ENCODE measurements around the gene STOML2.

The STOML2 gene

DNA sequence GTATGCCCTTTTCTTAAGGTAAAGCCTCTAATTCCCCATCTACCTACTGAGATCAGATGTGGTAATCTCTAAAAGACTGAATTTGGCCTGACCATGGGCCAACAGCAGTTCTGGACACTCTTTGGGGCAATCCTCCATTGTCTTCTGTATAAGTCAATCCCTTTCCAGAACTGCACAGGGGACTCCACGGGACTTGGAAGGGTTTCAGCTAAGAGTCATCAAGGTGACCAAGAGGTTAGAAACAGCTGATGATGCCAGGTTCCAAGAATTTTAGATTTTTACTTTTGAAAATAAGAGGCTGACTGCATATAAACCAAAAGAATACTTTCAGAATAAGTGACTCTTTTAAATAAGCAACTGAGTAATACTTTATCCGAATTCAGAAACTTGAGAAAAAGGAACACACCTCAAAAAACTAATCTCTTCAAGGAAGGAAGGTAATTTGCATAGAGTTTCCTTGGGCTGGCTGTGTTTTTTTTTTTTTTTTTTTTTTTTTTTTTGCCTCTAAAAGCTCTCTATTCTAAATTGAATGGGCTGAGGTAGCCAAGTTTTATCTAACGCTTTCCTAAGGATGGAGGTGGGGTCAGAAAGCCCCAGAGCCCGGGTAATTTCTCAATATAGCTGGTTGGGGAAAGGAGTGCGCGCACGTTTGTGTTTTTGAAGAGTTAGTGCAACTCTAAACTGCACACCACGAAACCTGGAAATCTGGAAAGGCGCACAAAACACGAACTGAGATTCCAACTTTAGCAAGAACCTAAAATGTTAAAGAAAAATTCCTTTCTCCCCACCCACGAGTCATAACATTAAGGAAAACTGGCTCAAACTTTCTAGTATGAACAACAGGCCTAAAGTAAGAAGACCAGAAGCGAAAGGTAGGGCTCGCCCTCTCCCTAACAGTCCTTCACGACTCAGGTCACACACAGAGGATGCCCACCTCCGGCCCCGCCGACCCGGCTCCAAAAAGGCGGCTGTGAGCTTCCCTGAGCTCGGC, 31.8 kb downstream of the STOML2 start:
- no peak for DNase-seq (ENCODE audit: extremely low read depth, low read depth)
- no peak for TF ChIP-seq CTCF (IDR thresholded peaks at IDR 0.05; ENCODE audit: low read depth, low read length)

DNA sequence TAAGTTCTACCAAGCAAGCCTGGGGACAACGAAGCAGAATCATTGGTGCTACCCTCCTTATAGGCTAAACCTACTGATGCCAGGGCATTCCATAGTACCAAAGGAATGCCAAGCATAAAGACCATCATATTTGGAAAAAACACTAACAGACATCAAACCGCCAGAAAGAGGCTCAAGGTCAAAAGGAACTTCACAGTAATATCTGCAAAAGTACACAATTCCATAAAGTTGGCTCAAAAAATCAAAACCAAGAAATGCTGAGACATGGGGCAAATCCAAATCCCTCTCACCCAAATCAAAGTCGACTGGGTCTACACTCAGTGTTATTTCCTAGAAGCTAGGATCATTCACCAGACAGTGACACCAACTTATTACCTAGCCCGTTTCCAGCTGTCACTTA, 33.9 kb downstream of the STOML2 start:
- no peak for DNase-seq (ENCODE audit: extremely low read depth, low read depth)
- no peak for TF ChIP-seq CTCF (IDR thresholded peaks at IDR 0.05; ENCODE audit: low read depth, low read length)

- no peak for DNase-seq (ENCODE audit: extremely low read depth, low read depth)
- TF ChIP-seq CTCF (IDR thresholded peaks at IDR 0.05; ENCODE audit: low read depth, low read length), result no peak
These were observed 35.9 kb downstream of the STOML2 start for GRCh38 chr9:35067056-35067455.

- no peak for TF ChIP-seq CTCF (IDR thresholded peaks at IDR 0.05; ENCODE audit: low read depth, low read length)
- no peak for DNase-seq (ENCODE audit: extremely low read depth, low read depth)
These were observed 42.3 kb downstream of the STOML2 start for GRCh38 chr9:35060548-35061207.

DNA sequence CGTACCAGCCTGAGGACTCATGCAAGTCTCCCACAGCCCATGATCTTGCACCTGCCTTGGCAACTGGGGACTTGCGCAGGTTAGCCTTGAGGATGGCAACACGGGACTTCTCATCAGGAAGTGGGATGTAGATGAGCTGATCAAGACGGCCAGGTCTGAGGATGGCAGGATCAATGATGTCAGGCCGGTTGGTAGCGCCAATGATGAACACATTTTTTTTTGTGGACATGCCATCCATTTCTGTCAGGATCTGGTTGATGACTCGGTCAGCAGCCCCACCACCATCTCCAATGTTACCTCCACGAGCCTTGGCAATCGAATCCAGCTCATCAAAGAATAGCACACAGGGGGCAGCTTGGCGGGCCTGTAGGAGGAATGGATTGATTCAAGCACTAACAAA, 43.5 kb downstream of the STOML2 start:
- no peak for TF ChIP-seq CTCF (IDR thresholded peaks at IDR 0.05; ENCODE audit: low read depth, low read length)
- no peak for DNase-seq (ENCODE audit: extremely low read depth, low read depth)

DNA sequence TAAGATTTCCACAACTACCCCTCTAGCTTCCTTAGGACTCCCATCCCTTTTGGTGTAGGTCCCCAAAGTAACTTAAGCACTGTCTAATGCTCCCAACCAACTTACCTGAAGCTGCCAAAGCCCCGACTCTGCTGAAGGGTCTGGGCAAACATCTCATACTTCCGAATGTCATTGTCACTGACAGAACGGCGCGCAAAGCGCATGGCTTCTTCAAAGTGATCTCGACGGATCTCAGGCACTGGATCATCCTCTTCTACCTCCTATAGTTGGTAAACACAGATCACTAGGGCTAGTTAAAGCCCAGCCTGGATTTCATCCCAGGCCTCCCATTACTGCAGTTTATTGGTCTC, 45.7 kb downstream of the STOML2 start:
- no peak for DNase-seq (ENCODE audit: extremely low read depth, low read depth)
- TF ChIP-seq CTCF (IDR thresholded peaks at IDR 0.05; ENCODE audit: low read depth, low read length), result no peak
